Muscle of back (tissue), 11 donors: ENCODE measurements around the gene EML5. TPM values are rescaled to one million over a fixed set of nuclear protein-coding genes. Genes with fewer than 3 reads are reported as not detected.

Source experiments
- DNase-seq, 3 donors: peaks; one replicate each; pipeline versions ENCODE4 v3.0.0 to v3.0.0-alpha.2; 2013
- polyA plus RNA-seq, 10 donors: library from polyadenylated mRNA; unstranded; fragments of 120-200 nt; gene quantifications; one replicate each; pipeline ENCODE4 v1.2.1, GENCODE V29; 2013; ENCODE audit not compliant: insufficient read length in 10 of 10

The EML5 gene
- polyA plus RNA-seq, 10 donors: 0.71 to 1.7 (median 1.3) TPM

DNA sequence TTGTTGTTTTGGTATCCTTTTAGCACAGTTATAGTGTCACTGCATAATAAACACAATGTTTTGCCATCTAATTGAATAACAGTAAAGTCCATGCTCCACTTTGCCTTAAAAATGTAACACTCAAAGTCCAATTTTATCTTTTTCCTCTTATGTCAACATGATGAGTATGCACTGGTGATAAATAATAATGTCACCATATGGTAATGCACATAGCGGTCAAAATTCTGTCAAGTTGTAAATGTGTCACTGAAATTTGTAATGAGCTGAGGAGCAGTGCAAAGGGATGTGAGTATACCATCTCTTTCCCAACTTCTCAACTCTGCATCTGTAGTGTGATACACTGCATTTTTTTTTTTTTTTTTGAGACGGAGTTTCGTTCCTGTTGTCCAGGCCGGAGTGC lies 65.7 kb downstream of the EML5 start:
- no peak for DNase-seq

DNA sequence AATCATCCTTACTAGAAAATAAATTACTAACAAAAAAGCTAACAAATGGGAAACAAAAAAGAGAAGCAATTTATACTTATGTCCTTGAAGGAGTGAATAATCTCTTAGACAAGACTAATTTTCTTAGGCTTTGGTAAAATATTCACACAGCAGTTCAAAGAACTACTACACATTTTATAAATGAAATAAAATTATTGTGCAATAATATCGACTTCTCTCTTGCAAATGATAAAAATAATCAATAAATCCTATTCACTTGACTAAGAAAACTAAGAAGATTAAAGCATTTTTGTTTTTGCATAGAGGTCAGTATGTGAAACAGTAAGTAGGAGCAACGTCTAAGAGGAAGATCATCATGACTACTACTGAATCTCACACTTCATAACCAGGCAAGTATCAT lies 82.0 kb downstream of the EML5 start:
- no peak for DNase-seq

- no peak for DNase-seq
Observed at GRCh38 chr14:88707088-88707487, 85.7 kb downstream of the EML5 start.

DNA sequence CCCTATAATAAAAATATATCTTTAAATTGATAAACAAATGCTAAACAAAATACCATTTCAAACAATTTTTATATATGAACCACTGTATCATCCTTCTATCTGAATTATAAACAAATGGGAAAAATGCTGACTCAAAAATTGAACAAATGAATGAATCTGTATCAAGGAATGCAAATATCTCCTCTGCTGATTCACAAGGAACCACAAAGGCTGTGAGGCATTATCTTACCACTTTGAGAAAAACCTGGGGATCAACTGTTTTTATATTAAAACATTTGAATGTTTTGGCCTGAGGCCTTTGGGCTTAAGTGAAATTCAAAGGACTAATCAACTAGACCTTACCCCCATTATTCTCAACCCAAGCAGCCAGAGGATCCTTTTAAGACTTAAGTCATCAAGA lies 86.3 kb downstream of the EML5 start:
- DNase-seq: no peak

GRCh38 chr14:88698651-88699050 lies 94.1 kb downstream of the EML5 start:
- no peak for DNase-seq

DNA sequence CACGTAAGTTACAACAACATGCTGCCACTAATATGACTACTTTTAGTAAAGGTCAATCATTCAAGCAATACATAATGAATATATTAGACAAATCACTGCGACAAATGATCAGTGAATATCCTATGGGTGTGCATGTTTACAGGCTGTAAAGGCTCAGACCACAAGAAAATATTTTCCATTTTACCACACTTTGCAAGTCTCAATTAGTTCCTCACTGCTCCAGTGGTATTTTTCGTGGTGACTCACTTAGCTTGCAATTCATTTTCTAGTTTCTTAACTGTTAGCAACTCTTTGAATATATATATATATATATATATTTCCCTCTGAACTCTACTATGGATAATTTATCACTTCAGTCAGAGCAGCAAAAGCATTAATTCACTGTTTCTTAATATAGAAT lies 96.9 kb downstream of the EML5 start:
- no peak for DNase-seq

DNA sequence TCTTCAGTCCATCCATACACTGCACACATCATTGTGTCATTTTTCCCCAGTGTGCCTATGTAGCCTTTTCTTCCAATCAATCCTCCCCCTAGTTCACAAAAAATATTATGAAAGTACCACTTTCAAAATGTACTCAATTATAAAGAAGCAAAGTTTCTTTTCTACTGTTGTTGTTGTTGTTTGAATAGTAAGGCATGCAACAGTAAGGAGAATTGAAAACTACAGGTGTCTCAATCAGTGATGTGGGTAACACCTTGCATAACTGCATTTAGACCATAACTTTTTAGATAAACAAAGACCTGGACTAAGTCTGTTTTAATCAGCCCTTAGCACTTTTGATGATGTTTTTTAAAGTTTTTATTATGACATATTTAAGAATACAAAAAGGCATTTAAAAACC lies 104.4 kb downstream of the EML5 start:
- no peak for DNase-seq

DNA sequence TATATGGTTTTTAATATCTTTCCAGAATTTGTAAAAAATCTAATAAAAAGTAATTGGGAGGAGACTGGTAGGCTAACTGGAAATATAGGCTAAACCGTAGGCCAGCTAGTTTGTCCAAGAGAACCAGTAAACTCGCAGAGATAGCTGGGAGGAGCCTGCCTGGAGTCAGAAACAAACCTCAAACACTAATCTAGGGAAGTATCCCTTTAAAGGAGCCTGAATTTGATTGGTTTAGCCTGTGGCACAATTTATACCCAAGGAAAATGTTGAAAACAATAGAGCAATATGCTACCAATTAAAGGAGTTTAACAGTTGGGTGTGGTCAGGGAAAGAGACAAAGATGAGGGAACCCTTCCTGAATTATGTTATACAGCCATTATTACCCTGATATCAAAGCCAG lies 109.6 kb downstream of the EML5 start:
- DNase-seq: no peak

DNA sequence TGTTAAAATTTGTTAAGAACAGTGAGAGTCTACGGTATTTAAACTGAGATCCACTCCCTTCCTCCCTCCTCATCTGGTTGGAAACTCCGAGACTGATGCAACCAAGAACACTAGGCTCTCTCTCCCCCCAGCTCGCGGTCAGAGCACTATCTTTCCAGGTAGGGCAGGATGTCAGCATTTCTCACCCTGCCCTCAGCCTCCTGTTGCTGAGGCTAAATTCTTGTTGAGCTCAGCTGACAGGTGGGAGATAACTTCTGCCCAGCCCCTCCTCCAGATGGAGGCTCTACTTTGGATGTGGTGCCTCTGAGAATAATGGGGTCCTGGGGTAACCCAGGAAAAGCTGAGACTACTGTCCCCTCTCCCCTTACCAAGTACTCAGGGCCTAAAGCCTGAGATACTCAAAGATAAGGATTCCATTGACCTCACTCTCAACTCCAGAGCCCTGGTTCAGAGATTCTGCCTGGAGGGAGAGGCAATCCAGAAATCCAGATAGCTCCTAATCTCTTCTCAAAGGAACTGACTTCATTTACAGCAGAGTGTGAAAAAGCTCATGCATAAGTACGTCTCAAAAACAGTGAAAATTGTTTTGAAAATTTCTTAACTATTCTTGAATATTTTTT lies 110.1 kb downstream of the EML5 start:
- DNase-seq: no peak

DNA sequence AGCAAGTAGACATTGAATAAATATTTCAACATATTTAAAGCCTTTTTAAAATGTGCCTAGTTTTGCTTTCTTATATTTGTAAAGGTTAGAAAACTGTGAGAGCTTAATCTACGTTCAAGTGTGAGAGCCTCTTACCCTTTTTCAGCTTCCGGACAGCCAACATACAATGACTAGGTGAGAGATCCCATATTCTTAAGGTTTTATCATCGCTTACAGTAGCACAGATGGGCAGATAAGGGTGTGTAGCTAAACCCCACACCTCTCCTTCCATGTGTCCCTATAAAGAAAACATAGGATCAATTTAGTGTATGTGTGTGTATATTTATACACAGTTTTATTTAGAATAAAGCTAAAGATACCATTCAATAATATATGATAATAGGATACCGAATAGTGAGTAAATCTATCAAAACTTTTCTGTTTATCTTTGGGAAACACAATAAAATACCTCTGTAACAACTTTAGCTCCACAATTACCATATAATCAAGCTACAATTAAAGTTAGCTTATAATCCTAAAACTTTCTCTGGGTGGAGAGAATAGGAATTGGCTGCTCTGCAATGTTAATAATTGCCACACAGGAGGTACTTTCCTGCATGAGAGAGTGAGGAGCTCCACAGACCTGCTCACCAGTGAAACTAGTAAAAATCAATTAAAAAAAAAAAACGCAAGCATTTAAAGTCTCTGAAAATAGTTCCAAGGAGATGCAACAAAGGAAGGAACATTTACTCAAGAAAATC lies 110.8 kb downstream of the EML5 start:
- no peak for DNase-seq

GRCh38 chr14:88669346-88669745 lies 123.4 kb downstream of the EML5 start:
- DNase-seq: no peak

DNA sequence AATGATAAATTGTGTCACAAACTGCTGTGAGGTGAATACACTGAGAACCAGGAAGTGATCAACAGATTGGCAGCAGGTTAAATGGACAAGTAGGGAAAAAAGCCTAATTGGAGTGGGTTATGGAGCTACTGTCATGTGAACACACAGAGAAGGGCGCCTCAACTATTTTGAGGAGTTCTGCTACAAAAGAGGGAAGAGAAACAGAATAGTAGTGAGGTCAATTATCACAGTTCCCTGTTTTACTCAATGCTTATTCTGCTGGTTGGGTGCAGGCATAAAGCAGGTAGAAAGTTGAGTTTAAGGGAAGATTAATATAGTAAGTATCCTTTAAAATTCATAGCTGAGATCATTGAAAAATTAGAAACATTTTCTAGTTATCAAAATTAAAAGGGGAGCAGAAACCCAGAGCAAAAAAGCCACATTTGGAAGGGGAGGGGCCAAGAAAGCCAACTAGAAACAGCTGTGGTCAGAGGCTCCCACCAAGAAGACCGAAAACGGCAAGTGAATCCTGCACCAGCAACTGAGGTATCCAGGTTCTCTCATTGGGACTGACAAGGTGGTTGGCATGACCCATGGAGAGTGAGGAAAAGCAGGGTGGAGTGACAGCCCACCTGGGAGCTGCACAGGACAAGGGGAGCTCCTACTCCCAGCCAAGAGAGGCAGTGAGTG lies 124.2 kb downstream of the EML5 start:
- peak in 1 of 3 donors; percentile 9 for DNase-seq

DNA sequence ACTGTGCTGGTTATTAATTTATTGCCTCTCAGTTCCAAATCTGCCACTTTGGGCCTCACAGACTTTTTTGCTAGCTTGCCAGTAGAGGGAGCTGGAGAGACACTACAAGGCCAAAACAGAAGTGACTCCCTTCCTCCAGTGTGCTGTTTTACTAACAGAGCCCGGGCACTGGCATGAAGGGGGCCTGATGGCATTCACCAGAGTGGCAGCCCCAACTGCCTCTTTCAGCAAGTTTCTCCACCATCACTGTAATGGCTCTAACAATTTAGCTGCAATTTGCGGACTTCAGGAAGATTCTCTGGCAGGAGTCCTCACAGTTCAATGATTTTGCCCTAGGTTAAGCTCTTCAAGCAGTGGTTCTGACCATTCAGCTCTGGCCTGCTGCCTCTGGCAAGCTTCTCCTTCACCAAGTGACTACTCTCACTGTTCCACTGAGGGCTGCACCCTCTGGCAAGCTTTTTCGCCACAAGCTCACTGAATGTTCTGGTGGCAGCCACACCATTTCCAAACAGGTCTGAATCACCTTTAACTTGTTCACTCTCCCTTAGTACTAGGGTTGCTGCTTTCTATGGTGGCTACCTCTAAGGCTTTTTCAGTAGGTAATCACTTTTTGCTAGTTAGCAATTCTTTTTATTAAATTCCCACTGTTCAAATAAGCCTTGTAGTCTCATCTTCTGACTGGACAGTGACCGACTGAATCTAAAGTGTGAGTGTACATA lies 125.0 kb downstream of the EML5 start:
- peak; percentile 59 to 81 (median 70) for DNase-seq

GRCh38 chr14:88660056-88660455 lies 132.7 kb downstream of the EML5 start:
- DNase-seq: no peak

GRCh38 chr14:88639221-88639620 lies 153.5 kb downstream of the EML5 start:
- no peak for DNase-seq

DNA sequence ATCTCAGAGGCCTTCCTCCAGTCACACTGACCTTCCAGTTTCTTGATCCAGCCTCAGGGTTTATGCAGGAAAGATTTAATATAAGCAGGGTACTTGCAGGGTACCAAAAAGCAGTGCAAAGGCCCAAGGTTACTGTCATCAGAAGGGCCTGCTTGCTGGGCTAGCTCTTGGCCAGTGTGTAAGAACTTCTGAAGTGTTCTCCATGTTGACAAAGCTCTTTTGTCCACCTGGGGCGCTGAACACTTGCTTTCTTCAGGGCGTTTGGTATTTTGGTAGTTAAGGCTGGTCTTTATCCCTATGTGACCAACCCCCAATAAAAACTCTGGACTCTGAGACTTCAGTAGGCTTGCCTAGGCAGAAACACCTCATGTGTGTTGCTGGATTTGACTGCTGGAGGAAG lies 160.2 kb downstream of the EML5 start:
- DNase-seq: no peak

GRCh38 chr14:88631091-88631490 lies 161.7 kb downstream of the EML5 start:
- DNase-seq: no peak

- no peak for DNase-seq
Observed at GRCh38 chr14:88630565-88630964, 162.2 kb downstream of the EML5 start.

- no peak for DNase-seq
Observed at GRCh38 chr14:88628462-88628861, 164.3 kb downstream of the EML5 start.

DNA sequence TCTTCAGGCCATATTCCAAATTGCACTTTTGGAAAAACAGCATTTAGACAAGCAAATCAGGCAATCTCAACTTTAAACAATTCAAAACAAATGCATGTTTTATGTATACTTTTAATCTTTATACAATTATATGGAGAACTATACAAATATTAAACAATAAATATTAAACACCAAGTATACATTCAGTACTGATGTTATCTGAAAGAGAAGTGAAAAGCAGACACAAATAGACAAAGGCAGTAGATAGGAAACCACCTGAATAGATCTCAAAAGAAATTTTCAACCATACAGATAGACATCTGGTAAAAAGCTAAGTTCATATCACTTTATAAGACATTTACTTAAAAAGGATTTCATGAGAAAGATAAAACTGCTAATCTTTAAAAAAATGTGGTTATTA lies 164.7 kb downstream of the EML5 start:
- no peak for DNase-seq

DNA sequence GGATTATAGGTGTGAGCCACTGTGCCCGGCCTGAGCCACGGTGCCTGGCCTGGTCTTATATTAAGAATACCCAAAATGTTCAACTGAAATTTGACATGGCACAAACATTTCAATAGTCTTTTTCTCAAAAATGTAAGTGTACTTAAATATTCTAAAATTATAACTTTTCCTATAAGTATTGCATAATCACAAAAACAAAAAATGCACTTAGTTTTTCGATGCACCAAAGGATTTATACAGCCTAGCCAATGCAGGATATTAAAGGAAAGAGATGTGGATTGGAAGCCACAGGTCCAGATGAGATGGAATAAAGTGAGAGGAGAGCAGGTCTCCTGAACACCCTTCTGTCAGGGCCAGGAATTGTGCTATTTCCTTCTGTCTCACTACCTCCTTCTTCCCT lies 167.1 kb downstream of the EML5 start:
- DNase-seq: no peak

DNA sequence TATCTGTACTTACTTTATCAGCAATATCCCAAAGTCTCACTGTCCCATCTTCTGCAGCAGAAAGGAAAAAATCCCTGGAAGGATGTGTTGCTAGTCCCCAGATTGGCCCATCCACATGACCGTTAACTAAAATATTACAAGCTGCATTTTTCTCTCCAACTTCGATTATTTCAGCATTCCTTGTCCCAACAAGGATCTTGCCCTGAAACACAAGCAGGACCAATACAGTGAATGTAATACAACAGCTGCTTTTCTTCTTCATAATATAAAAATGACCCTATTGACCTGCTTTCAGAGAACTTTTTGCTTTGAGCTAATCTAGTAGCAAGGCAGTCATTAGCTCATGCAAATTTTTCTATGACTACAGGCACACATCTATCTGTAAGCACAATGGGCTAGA lies 171.7 kb downstream of the EML5 start:
- DNase-seq: no peak

GRCh38 chr14:88618476-88618875 lies 174.3 kb downstream of the EML5 start:
- DNase-seq: no peak
